Measurements from ENCODE around the gene NCOR1. TPM values are rescaled to one million over a fixed set of nuclear protein-coding genes. Genes with fewer than 3 reads are reported as not detected.
"Not testable (repeated sequence)": the region's sequence is repeated elsewhere in the genome, so short reads cannot be mapped to it uniquely, and the experiment has no call there.

Gene NCOR1
- polyA plus RNA-seq, 3 donors: 23.2 to 47.0 (median 37.9) TPM

- H3K27ac ChIP-seq (ENCODE audit: low read depth in 1 of 2, low read length in 2 of 2): no peak overlapping the region
- no peaks in the 10 kb centered on the region for H3K79me2 ChIP-seq (ENCODE audit: insufficient read depth, low read length)
- H3K4me3 ChIP-seq (replicated peaks in 1 of 3; ENCODE audit: low read depth in 2 of 3, low read length in 3 of 3): no peak overlapping the region
- peaks cover 78 to 95% of the 10 kb centered on the region in 2 donors for H3K36me3 ChIP-seq (replicated peaks in 1 of 2; ENCODE audit: control insufficient read depth in 1 of 2, insufficient read depth in 2 of 2, low read length in 2 of 2)
- no peaks in the 10 kb centered on the region for H3K4me1 Mint-ChIP-seq
- H3K4me2 ChIP-seq (replicated peaks; ENCODE audit: extremely low read depth, low read length, poor library complexity, severe bottlenecking): no peak overlapping the region
- no peak overlapping the region for H3K9ac ChIP-seq (ENCODE audit: insufficient read depth, low read length, poor library complexity, severe bottlenecking)
- peaks cover 65 to 84% of the 10 kb centered on the region in 2 donors for H3K36me3 Mint-ChIP-seq
- H3K9me3 ChIP-seq (replicated peaks in 1 of 2; ENCODE audit: control insufficient read depth in 1 of 2, insufficient read depth in 1 of 2, low read length in 2 of 2): no peaks in the 10 kb centered on the region
- TF ChIP-seq CTCF (IDR thresholded peaks at IDR 0.05): no peak
- peak overlapping the region in 1 of 7 donors; percentile 6 for H3K27ac Mint-ChIP-seq
- H3K27me3 ChIP-seq (ENCODE audit: control insufficient read depth in 2 of 2, insufficient read depth in 2 of 2, low read length in 2 of 2): no peaks in the 10 kb centered on the region
- no peak overlapping the region for H2AFZ ChIP-seq (ENCODE audit: insufficient read depth, low read depth, low read length, poor library complexity, severe bottlenecking)
- no peak for DNase-seq
- H3K27me3 Mint-ChIP-seq (ENCODE audit: low read depth in 3 of 3): no peaks in the 10 kb centered on the region
- H3K9me3 Mint-ChIP-seq: peaks cover 0 to 4% (median 0%) of the 10 kb centered on the region in 7 donors
- WGBS (ENCODE audit: insufficient coverage): no CpG with 5 or more reads among the region's 4 CpGs
- intact Hi-C loops (cut with micrococcal nuclease): no loop called here
- H3K4me3 Mint-ChIP-seq: no peak overlapping the region
- no peaks in the 10 kb centered on the region for H3K4me1 ChIP-seq (ENCODE audit: control insufficient read depth in 1 of 2, insufficient read depth in 2 of 2, low read length in 2 of 2)
- H4K20me1 ChIP-seq (ENCODE audit: insufficient read depth, low read length): no peaks in the 10 kb centered on the region
Measured at GRCh38 chr17:16150251-16150856, 65.0 kb downstream of the NCOR1 start.

GRCh38 chr17:16148596-16148995 is 66.7 kb downstream of the NCOR1 start:
- H3K79me2 ChIP-seq (ENCODE audit: insufficient read depth, low read length): no peaks in the 10 kb centered on the region
- DNase-seq: no peak
- H3K27ac ChIP-seq (ENCODE audit: low read depth in 1 of 2, low read length in 2 of 2): no peak overlapping the region
- no peak overlapping the region for H3K4me3 ChIP-seq (replicated peaks in 1 of 3; ENCODE audit: low read depth in 2 of 3, low read length in 3 of 3)
- H3K9me3 Mint-ChIP-seq: peaks cover 0 to 4% (median 0%) of the 10 kb centered on the region in 7 donors
- intact Hi-C loops (cut with micrococcal nuclease): no loop called here
- no peak overlapping the region for H2AFZ ChIP-seq (ENCODE audit: insufficient read depth, low read depth, low read length, poor library complexity, severe bottlenecking)
- no peaks in the 10 kb centered on the region for H3K4me1 ChIP-seq (ENCODE audit: control insufficient read depth in 1 of 2, insufficient read depth in 2 of 2, low read length in 2 of 2)
- H3K36me3 ChIP-seq (replicated peaks in 1 of 2; ENCODE audit: control insufficient read depth in 1 of 2, insufficient read depth in 2 of 2, low read length in 2 of 2): peaks cover 82 to 95% of the 10 kb centered on the region in 2 donors
- no peak overlapping the region for H3K9ac ChIP-seq (ENCODE audit: insufficient read depth, low read length, poor library complexity, severe bottlenecking)
- no peak overlapping the region for H3K4me2 ChIP-seq (replicated peaks; ENCODE audit: extremely low read depth, low read length, poor library complexity, severe bottlenecking)
- peaks cover 66 to 83% of the 10 kb centered on the region in 2 donors for H3K36me3 Mint-ChIP-seq
- no peak overlapping the region for H3K4me3 Mint-ChIP-seq
- no peaks in the 10 kb centered on the region for H3K9me3 ChIP-seq (replicated peaks in 1 of 2; ENCODE audit: control insufficient read depth in 1 of 2, insufficient read depth in 1 of 2, low read length in 2 of 2)
- no peak overlapping the region for H3K27ac Mint-ChIP-seq
- no peak for TF ChIP-seq CTCF (IDR thresholded peaks at IDR 0.05)
- no peaks in the 10 kb centered on the region for H3K27me3 Mint-ChIP-seq (ENCODE audit: low read depth in 3 of 3)
- no CpG with 5 or more reads among the region's 2 CpGs for WGBS (ENCODE audit: insufficient coverage)
- no peaks in the 10 kb centered on the region for H3K4me1 Mint-ChIP-seq
- H3K27me3 ChIP-seq (ENCODE audit: control insufficient read depth in 2 of 2, insufficient read depth in 2 of 2, low read length in 2 of 2): no peaks in the 10 kb centered on the region
- H4K20me1 ChIP-seq (ENCODE audit: insufficient read depth, low read length): no peaks in the 10 kb centered on the region

GRCh38 chr17:16145319-16145890 is 69.9 kb downstream of the NCOR1 start:
- H3K27ac Mint-ChIP-seq; intact Hi-C loops (cut with micrococcal nuclease); H3K27ac ChIP-seq (ENCODE audit: low read depth in 1 of 2, low read length in 2 of 2); H2AFZ ChIP-seq (ENCODE audit: insufficient read depth, low read depth, low read length, poor library complexity, severe bottlenecking); H3K27me3 ChIP-seq (ENCODE audit: control insufficient read depth in 2 of 2, insufficient read depth in 2 of 2, low read length in 2 of 2); H3K4me3 ChIP-seq (replicated peaks in 1 of 3; ENCODE audit: low read depth in 2 of 3, low read length in 3 of 3); H3K4me3 Mint-ChIP-seq; H3K4me2 ChIP-seq (replicated peaks; ENCODE audit: extremely low read depth, low read length, poor library complexity, severe bottlenecking); H3K9ac ChIP-seq (ENCODE audit: insufficient read depth, low read length, poor library complexity, severe bottlenecking); H3K9me3 Mint-ChIP-seq; DNase-seq; H3K9me3 ChIP-seq (replicated peaks in 1 of 2; ENCODE audit: control insufficient read depth in 1 of 2, insufficient read depth in 1 of 2, low read length in 2 of 2); H3K27me3 Mint-ChIP-seq (ENCODE audit: low read depth in 3 of 3); H4K20me1 ChIP-seq (ENCODE audit: insufficient read depth, low read length); H3K4me1 ChIP-seq (ENCODE audit: control insufficient read depth in 1 of 2, insufficient read depth in 2 of 2, low read length in 2 of 2); H3K79me2 ChIP-seq (ENCODE audit: insufficient read depth, low read length); H3K4me1 Mint-ChIP-seq: not testable (repeated sequence)
- H3K36me3 Mint-ChIP-seq: peaks cover 69 to 79% of the 10 kb centered on the region in 2 donors
- H3K36me3 ChIP-seq (replicated peaks in 1 of 2; ENCODE audit: control insufficient read depth in 1 of 2, insufficient read depth in 2 of 2, low read length in 2 of 2): peaks cover 89 to 98% of the 10 kb centered on the region in 2 donors
- WGBS (ENCODE audit: insufficient coverage): over 99% methylated on average over 24 of the region's 40 CpGs

Data from CD14-positive monocyte (primary cell).